Hepatocyte (in vitro differentiated cells): ENCODE results near the gene MYH6.

Source experiments
- EZH2 ChIP-seq: fragments of 200-600 bp; sonication (generic); IDR thresholded peaks from 2 replicates; pipeline ENCODE4 v1.6.1; 2016; ENCODE audit warnings: antibody characterized with exemption, mild to moderate bottlenecking, borderline replicate concordance
- TF ChIP-seq, protein P1 (sequence below): fragments of 200-600 bp; sonication (generic); IDR thresholded peaks from 2 replicates; pipeline ENCODE4 v1.5.1; 2016; ENCODE audit warnings: antibody characterized with exemption, mild to moderate bottlenecking; ENCODE audit not compliant: poor library complexity

- TF ChIP-seq, protein P1, sequence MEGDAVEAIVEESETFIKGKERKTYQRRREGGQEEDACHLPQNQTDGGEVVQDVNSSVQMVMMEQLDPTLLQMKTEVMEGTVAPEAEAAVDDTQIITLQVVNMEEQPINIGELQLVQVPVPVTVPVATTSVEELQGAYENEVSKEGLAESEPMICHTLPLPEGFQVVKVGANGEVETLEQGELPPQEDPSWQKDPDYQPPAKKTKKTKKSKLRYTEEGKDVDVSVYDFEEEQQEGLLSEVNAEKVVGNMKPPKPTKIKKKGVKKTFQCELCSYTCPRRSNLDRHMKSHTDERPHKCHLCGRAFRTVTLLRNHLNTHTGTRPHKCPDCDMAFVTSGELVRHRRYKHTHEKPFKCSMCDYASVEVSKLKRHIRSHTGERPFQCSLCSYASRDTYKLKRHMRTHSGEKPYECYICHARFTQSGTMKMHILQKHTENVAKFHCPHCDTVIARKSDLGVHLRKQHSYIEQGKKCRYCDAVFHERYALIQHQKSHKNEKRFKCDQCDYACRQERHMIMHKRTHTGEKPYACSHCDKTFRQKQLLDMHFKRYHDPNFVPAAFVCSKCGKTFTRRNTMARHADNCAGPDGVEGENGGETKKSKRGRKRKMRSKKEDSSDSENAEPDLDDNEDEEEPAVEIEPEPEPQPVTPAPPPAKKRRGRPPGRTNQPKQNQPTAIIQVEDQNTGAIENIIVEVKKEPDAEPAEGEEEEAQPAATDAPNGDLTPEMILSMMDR = no peak
- no peak for TF ChIP-seq EZH2
Observed at GRCh38 chr14:23348297-23348655, 59.8 kb downstream of the MYH6 start.
